NOMO-1 treated with DMSO at 0.1 percent for 48 hours (cell line): ENCODE data around the gene CACUL1.
"Not testable (repeated sequence)": the region's sequence is repeated elsewhere in the genome, so short reads cannot be mapped to it uniquely, and the experiment has no call there.

Experiments used
- DNase-seq: peaks from one replicate; lab custom pipeline; 2025; ENCODE audit not compliant: unreplicated experiment; lab: John Stamatoyannopoulos, UW

The CACUL1 gene

GRCh38 chr10:118658168-118658567 lies 96.6 kb downstream of the CACUL1 start:
- DNase-seq: not testable (repeated sequence)

DNA sequence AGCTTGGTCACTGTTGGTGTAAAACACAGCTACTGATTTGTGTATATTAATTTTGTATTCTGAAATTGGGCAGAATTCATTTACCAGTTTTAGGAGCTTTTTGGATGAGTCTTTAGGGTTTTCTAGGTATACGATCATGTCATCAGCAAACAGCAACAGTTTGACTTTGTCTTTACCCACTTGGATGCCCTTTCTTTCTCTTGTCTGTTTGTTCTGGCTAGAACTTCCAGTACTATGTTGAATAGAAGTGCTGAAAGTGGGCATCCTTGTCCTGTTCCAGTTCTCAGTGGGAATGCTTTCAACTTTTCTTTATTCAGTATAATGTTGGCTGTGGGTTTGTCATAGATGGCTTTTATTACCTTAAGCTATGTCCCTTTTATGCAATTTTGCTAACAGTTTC lies 109.5 kb downstream of the CACUL1 start:
- not testable (repeated sequence) for DNase-seq

- DNase-seq: no peak
Measured at GRCh38 chr10:118642228-118642627, 112.5 kb downstream of the CACUL1 start.

GRCh38 chr10:118638680-118639079 lies 116.1 kb downstream of the CACUL1 start:
- DNase-seq: no peak

DNA sequence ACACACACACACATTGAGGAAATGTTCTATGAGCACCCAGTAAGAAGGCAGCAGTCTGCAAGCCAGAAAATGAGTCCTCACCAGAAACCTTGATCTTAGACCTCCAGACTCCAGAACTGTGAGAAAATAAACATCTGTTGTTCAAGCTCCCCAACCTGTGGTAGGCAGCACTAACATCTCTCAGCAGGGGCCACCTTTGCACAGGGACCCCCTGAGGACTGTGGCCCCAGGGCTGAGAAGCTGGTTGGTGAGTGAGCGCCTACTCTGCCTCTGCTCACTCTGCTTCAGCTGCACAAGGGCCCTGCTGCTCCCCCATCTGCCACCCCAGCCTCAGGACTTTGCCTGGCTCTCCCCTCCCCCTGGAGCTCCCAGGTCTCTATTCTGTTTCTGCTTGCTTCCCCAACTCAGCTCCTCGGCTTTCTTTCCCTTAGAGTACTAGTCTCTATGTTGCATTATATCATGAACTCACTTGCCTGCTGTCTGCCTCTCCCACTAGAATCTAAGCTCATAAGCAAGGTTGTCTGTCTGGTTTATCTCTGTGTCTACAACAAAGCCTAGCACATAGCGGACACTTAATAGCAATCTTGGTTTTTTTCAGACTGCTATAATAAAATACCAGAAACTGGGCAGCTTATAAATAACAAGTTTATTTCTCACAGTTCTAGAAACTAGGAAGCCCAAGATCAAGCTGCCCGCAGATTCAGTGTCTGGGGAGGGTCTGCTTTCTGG lies 118.9 kb downstream of the CACUL1 start:
- DNase-seq: no peak

- no peak for DNase-seq
Measured at GRCh38 chr10:118633786-118634185, 121.0 kb downstream of the CACUL1 start.

DNA sequence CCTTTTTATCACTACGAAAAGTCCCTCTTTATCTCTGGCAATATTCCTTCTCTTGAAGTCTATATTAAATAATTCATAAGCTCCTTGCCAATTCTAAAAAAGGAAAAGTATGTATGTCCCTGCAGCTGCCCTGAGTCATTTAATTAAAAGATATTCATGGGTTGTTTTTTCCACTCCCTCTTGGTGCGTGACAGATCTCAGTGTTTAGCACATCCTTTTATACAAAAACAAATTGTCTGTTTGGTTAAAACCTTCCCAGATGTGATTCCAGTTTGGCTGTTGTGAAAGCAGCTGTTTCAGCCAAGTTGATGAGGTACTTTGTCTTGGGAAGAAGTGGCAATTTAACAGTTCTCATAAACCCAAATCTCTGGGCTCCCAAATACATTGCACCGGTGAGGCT lies 125.6 kb downstream of the CACUL1 start:
- DNase-seq: no peak

DNA sequence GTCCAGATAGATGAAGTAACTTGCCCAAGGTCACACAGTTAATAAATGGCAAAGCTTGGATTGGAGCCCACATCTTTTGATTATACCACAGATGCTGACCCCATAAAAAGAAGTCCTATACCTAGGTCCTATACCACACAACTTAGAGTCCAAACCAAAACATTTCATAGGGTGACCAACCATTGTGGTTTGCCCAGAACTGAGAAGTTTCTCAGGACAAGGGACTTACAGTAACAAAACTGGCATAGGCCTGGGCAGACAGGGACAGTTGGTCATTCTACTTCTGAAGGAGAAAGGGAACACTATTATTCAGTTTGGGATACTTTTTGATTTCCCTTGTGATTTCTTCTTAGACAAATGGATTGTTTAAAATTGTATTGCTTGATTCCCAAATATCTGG lies 126.4 kb downstream of the CACUL1 start:
- no peak for DNase-seq

GRCh38 chr10:118626953-118627352 lies 127.8 kb downstream of the CACUL1 start:
- no peak for DNase-seq
